HepG2 (cell line): ENCODE data around the gene RPS6KC1. TPM values are rescaled to one million over a fixed set of nuclear protein-coding genes. Genes with fewer than 3 reads are reported as not detected.

Source experiments
- HDAC1 ChIP-seq: sonication (generic); formaldehyde crosslinking; IDR thresholded peaks from 2 replicates; pipeline ENCODE4 v1.5.1; 2020; ENCODE audit warnings: mild to moderate bottlenecking, missing genetic modification reagents
- ISL2 ChIP-seq: sonication (generic); formaldehyde crosslinking; IDR thresholded peaks from 2 replicates; pipeline ENCODE4 v1.5.0; 2020; ENCODE audit warnings: missing genetic modification reagents
- KAT8 ChIP-seq: IDR thresholded peaks from 2 replicates; pipeline ENCODE4 v1.6.1; 2016; ENCODE audit warnings: missing genetic modification reagents, missing compliant biosample characterization
- MXI1 ChIP-seq: IDR thresholded peaks from 3 replicates; pipeline ENCODE4 v1.6.1; 2012; ENCODE audit warnings: low read depth, low read length, inconsistent platforms, borderline replicate concordance
- RCOR2 ChIP-seq: IDR thresholded peaks from 2 replicates; pipeline ENCODE4 v1.6.1; 2016; ENCODE audit warnings: missing biosample characterization, missing genetic modification reagents
- SAP130 ChIP-seq: IDR thresholded peaks from 2 replicates; pipeline ENCODE4 v1.6.1; 2016; ENCODE audit warnings: low read depth
- SOX5 ChIP-seq: IDR thresholded peaks from 2 replicates; pipeline ENCODE4 v1.6.1; 2016; ENCODE audit warnings: borderline replicate concordance
- ZBTB8A ChIP-seq: sonication (generic); formaldehyde crosslinking; IDR thresholded peaks from 2 replicates; pipeline ENCODE4 v1.4.0; 2020; ENCODE audit warnings: mild to moderate bottlenecking, low read depth, missing genetic modification reagents, borderline replicate concordance
- ZNF12 ChIP-seq: sonication (generic); formaldehyde crosslinking; IDR thresholded peaks from 2 replicates; pipeline ENCODE4 v1.5.0; 2020; ENCODE audit warnings: missing genetic modification reagents
- ZNF180 ChIP-seq: sonication (generic); formaldehyde crosslinking; IDR thresholded peaks from 2 replicates; pipeline ENCODE4 v1.4.0; 2020; ENCODE audit warnings: low read depth, missing genetic modification reagents, borderline replicate concordance
- ZNF207 ChIP-seq: fragments of 450-650 bp; IDR thresholded peaks from 2 replicates; pipeline ENCODE4 v1.6.1; 2016; ENCODE audit warnings: antibody characterized with exemption, borderline replicate concordance
- ZNF230 ChIP-seq: sonication (generic); formaldehyde crosslinking; IDR thresholded peaks from 2 replicates; pipeline ENCODE4 v1.4.0; 2020; ENCODE audit warnings: mild to moderate bottlenecking, missing genetic modification reagents
- ZNF235 ChIP-seq: sonication (generic); formaldehyde crosslinking; IDR thresholded peaks from 2 replicates; pipeline ENCODE4 v1.8.1; 2023; ENCODE audit warnings: mild to moderate bottlenecking, missing genetic modification reagents, borderline replicate concordance
- ZNF431 ChIP-seq: sonication (generic); formaldehyde crosslinking; IDR thresholded peaks from 2 replicates; pipeline ENCODE4 v1.9.0; 2022; ENCODE audit warnings: missing genetic modification reagents, low read depth, mild to moderate bottlenecking, borderline replicate concordance
- ZNF496 ChIP-seq: sonication (generic); formaldehyde crosslinking; IDR thresholded peaks from 2 replicates; pipeline ENCODE4 v1.8.1; 2023; ENCODE audit warnings: mild to moderate bottlenecking, moderate library complexity, missing genetic modification reagents; ENCODE audit not compliant: insufficient replicate concordance
- ZNF720 ChIP-seq: sonication (generic); formaldehyde crosslinking; IDR thresholded peaks from 2 replicates; pipeline ENCODE4 v1.4.0; 2020; ENCODE audit warnings: missing genetic modification reagents
- ZNF749 ChIP-seq: sonication (generic); formaldehyde crosslinking; IDR thresholded peaks from 2 replicates; pipeline ENCODE4 v1.8.0; 2022; ENCODE audit warnings: mild to moderate bottlenecking, missing genetic modification reagents, moderate library complexity, borderline replicate concordance
- ZNF816 ChIP-seq: sonication (generic); formaldehyde crosslinking; IDR thresholded peaks from 2 replicates; pipeline ENCODE4 v1.8.0; 2022; ENCODE audit warnings: missing genetic modification reagents, mild to moderate bottlenecking, borderline replicate concordance
- polyA plus RNA-seq, 8 experiments: library from polyadenylated mRNA; depleted of rRNA in 3 of 8; stranded (reverse) in 7 of 8; unstranded in 1 of 8; fragments of >200 nt; fragmentation: Illumina TruSeq in 4 of 8; extraction: Trizol in 4 of 8; gene quantifications; 2 replicates each; pipeline versions ENCODE4 v1.2.1 to v1.2.3, GENCODE V29; 2011 to 2016; ENCODE audit warnings: low read depth in 4 of 8, missing spikeins in 1 of 8, mixed read lengths in 1 of 8; ENCODE audit not compliant: insufficient read depth in 1 of 8
- total RNA-seq, 5 experiments: library from RNA; depleted of rRNA; stranded (reverse); fragments of >200 nt; fragmentation: Illumina TruSeq; extraction: Trizol; gene quantifications; 2 replicates each; pipeline ENCODE4 v1.2.3, GENCODE V29; 2016; ENCODE audit warnings: low read depth in 1 of 5
- TF ChIP-seq, protein P1 (sequence below): sonication (generic); formaldehyde crosslinking; IDR thresholded peaks from 2 replicates; pipeline ENCODE4 v1.4.0; 2020; ENCODE audit warnings: missing genetic modification reagents, mild to moderate bottlenecking, borderline replicate concordance
- TF ChIP-seq, protein P2 (sequence below): IDR thresholded peaks from 2 replicates; pipeline ENCODE4 v1.6.1; 2016; ENCODE audit warnings: missing compliant biosample characterization, missing genetic modification reagents, borderline replicate concordance
- TF ChIP-seq, protein P3 (sequence below): sonication (generic); formaldehyde crosslinking; IDR thresholded peaks from 2 replicates; pipeline ENCODE4 v1.4.0; 2020; ENCODE audit warnings: missing genetic modification reagents

The RPS6KC1 gene
- total and polyA plus RNA-seq, 2 of the 13 experiments (the other 11 are each of a cell fraction or from before 2014, with no cell fraction given), result 11.0 to 25.2 TPM

DNA sequence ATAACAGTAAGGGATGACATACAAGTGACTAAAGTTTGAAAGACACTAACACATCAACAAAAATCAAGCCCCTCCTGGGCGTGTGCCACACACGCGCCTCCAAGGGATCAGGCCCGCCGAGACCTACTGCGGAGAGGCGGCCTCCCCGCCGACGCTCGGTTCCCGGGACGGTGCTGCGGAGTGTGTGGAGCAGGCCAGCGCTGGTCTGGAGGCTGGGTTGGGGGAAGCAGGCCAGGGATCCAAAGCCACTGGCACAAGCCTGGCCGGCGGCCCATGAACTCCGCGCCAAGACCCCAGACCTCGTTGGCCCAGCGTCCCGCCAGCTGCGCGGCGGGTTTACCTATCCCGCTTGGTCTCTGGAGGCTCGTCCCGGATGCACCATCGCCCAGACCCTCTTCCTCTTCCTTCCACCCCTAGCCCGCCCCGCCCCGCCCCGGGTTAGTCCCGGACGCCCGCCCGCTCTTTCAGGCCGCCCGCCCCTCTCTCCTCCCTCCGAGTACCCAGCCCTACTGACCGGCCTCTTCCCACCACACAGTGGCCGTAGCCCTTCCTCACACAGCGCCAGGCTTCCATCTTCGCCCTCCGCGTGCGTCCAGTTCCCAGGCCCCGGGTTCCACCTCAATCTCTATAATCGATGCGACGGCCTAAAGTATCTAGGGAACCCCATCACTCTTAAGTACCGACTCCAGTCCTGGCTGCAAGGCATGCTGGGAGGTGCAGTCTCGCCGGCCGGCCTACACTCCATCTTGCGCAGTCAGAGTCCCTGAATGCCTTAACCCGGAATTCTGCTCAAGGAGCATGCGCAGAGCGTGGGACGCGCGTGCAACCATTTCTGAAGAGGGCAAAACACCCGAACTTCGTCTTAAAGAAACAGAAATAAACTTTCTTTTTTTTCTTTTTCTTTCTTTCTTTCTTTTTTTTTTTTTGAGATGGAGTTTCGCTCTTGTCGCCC, 35.7 kb upstream of the RPS6KC1 start, which contains the start of gene ANGEL2 (continued):
- TF ChIP-seq, protein P1, sequence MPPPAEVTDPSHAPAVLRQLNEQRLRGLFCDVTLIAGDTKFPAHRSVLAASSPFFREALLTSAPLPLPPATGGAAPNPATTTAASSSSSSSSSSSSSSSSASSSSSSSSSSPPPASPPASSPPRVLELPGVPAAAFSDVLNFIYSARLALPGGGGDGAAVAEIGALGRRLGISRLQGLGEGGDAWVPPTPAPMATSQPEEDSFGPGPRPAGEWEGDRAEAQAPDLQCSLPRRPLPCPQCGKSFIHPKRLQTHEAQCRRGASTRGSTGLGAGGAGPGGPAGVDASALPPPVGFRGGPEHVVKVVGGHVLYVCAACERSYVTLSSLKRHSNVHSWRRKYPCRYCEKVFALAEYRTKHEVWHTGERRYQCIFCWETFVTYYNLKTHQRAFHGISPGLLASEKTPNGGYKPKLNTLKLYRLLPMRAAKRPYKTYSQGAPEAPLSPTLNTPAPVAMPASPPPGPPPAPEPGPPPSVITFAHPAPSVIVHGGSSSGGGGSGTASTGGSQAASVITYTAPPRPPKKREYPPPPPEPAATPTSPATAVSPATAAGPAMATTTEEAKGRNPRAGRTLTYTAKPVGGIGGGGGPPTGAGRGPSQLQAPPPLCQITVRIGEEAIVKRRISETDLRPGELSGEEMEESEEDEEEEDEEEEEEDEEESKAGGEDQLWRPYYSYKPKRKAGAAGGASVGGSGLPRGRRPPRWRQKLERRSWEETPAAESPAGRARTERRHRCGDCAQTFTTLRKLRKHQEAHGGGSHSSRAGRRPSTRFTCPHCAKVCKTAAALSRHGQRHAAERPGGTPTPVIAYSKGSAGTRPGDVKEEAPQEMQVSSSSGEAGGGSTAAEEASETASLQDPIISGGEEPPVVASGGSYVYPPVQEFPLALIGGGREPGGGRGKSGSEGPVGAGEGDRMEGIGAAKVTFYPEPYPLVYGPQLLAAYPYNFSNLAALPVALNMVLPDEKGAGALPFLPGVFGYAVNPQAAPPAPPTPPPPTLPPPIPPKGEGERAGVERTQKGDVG (CRISPR knock-in tag), result no peak
- peak; percentile 67 for TF ChIP-seq HDAC1 (CRISPR knock-in tag)
- TF ChIP-seq RCOR2 (CRISPR knock-in tag), result peak; percentile 56; the same call in 1 of the 2 replicates
- TF ChIP-seq ZNF720 (CRISPR knock-in tag), result no peak
- TF ChIP-seq, protein P2, sequence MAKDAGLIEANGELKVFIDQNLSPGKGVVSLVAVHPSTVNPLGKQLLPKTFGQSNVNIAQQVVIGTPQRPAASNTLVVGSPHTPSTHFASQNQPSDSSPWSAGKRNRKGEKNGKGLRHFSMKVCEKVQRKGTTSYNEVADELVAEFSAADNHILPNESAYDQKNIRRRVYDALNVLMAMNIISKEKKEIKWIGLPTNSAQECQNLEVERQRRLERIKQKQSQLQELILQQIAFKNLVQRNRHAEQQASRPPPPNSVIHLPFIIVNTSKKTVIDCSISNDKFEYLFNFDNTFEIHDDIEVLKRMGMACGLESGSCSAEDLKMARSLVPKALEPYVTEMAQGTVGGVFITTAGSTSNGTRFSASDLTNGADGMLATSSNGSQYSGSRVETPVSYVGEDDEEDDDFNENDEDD (CRISPR knock-in tag), result peak; percentile 35; the same call in 1 of the 2 replicates
- TF ChIP-seq MXI1, result peak; percentile 54; the same call in 1 of the 3 replicates
- no peak; the same call in 1 of the 2 replicates for TF ChIP-seq ZNF235 (CRISPR knock-in tag)
- no peak; the same call in 1 of the 2 replicates for TF ChIP-seq ZNF749 (CRISPR knock-in tag)
- peak; percentile 61; the same call in 1 of the 2 replicates for TF ChIP-seq ISL2 (CRISPR knock-in tag)
- no peak for TF ChIP-seq ZNF12 (CRISPR knock-in tag)
- TF ChIP-seq SAP130 (CRISPR knock-in tag), result peak; percentile 73
- TF ChIP-seq ZNF180 (CRISPR knock-in tag), result no peak
- TF ChIP-seq ZNF816 (CRISPR knock-in tag), result no peak; the same call in 1 of the 2 replicates
- no peak for TF ChIP-seq ZBTB8A (CRISPR knock-in tag)
- no peak for TF ChIP-seq ZNF496
- TF ChIP-seq KAT8 (CRISPR knock-in tag), result peak; percentile 81
- peak; percentile 11; the same call in 1 of the 2 replicates for TF ChIP-seq SOX5 (CRISPR knock-in tag)
- TF ChIP-seq, protein P3, sequence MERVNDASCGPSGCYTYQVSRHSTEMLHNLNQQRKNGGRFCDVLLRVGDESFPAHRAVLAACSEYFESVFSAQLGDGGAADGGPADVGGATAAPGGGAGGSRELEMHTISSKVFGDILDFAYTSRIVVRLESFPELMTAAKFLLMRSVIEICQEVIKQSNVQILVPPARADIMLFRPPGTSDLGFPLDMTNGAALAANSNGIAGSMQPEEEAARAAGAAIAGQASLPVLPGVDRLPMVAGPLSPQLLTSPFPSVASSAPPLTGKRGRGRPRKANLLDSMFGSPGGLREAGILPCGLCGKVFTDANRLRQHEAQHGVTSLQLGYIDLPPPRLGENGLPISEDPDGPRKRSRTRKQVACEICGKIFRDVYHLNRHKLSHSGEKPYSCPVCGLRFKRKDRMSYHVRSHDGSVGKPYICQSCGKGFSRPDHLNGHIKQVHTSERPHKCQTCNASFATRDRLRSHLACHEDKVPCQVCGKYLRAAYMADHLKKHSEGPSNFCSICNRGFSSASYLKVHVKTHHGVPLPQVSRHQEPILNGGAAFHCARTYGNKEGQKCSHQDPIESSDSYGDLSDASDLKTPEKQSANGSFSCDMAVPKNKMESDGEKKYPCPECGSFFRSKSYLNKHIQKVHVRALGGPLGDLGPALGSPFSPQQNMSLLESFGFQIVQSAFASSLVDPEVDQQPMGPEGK (CRISPR knock-in tag), result peak; percentile 17; the same call in 1 of the 2 replicates
- no peak for TF ChIP-seq ZNF207
- TF ChIP-seq ZNF431 (CRISPR knock-in tag), result 0 out of 2 replicates have a peak, but pooled peaks have one; percentile 43
- 0 out of 2 replicates have a peak, but pooled peaks have one; percentile 29 for TF ChIP-seq ZNF230 (CRISPR knock-in tag)
